Thoracic aorta (tissue), 2 donors: ENCODE measurements around the gene IL17REL. TPM values are rescaled to one million over a fixed set of nuclear protein-coding genes. Genes with fewer than 3 reads are reported as not detected.

ENCODE experiments used
- ATAC-seq: fragments of 150-250 bp; one replicate; pipeline ENCODE4 v1.8.0; 2017; ENCODE audit warnings: low read depth; ENCODE audit not compliant: insufficient number of reproducible peaks, low FRiP score
- DNase-seq: peaks from one replicate; pipeline ENCODE4 v3.0.0-alpha.2; 2020; ENCODE audit warnings: low spot score
- H3K27ac ChIP-seq, 2 donors: fragments of 200-600 bp; sonication (generic); 1 replicate in 1 of 2; 2 replicates in 1 of 2; pipeline ENCODE4 v1.5.1; 2016; ENCODE audit warnings: mild to moderate bottlenecking in 2 of 2, moderate library complexity in 2 of 2
- H3K27me3 ChIP-seq: fragments of 200-600 bp; sonication (generic); replicated peaks from 2 replicates; pipeline ENCODE4 v1.6.0; 2016; ENCODE audit warnings: mild to moderate bottlenecking; ENCODE audit not compliant: insufficient read depth
- H3K36me3 ChIP-seq: fragments of 200-600 bp; sonication (generic); one replicate; pipeline ENCODE4 v1.5.1; 2016
- H3K4me1 ChIP-seq, 2 donors: fragments of 200-600 bp; sonication (generic); 1 replicate in 1 of 2; 2 replicates in 1 of 2; pipeline versions ENCODE4 v1.5.1 to v1.6.0; 2016; ENCODE audit warnings: low read depth in 2 of 2, mild to moderate bottlenecking in 1 of 2; ENCODE audit not compliant: control insufficient read depth in 1 of 2
- H3K4me3 ChIP-seq: fragments of 200-600 bp; sonication (generic); 2 replicates; pipeline ENCODE4 v1.5.1; 2016; ENCODE audit warnings: mild to moderate bottlenecking
- H3K9me3 ChIP-seq: fragments of 200-600 bp; sonication (generic); 2 replicates; pipeline ENCODE4 v1.5.1; 2016
- total RNA-seq, 2 donors: library from RNA; depleted of rRNA; stranded (reverse); fragments of >200 nt; gene quantifications; one replicate each; pipeline versions ENCODE4 v1.1.0 to v1.2.3, GENCODE V29; 2016
- TF ChIP-seq, protein P1 (sequence below): fragments of 200-600 bp; sonication (generic); IDR thresholded peaks from one replicate; pipeline ENCODE4 v1.5.1; 2019; ENCODE audit warnings: antibody characterized with exemption

The IL17REL gene
- total RNA-seq, 2 donors from 2014 or later, result not detected

DNA sequence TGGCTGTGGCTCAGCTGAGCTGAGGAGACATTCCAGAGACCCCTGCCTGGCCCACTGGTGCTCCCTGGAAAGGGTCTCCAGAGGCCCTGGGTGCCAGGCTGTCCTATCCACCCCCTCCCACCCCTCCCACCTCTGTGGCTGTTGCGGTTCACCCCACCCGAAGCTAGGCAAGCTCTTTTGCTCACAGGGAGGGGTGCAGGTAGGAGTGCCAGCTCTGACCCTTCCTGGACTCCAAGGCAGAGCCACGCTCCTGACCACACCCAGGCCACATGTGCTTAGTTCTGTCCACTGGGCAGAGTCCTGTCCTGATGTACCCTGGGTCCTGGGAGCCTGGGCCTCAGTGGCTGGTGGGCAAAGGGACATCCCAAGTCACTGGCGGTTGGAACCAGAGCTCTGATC, 16.4 kb downstream of the IL17REL start:
- no peak overlapping the region for H3K27ac ChIP-seq
- H3K4me1 ChIP-seq, result no peaks in the 10 kb centered on the region
- DNase-seq, result no peak
- no peaks in the 10 kb centered on the region for H3K27me3 ChIP-seq
- peaks cover under 1% of the 10 kb centered on the region for H3K9me3 ChIP-seq
- TF ChIP-seq, protein P1, sequence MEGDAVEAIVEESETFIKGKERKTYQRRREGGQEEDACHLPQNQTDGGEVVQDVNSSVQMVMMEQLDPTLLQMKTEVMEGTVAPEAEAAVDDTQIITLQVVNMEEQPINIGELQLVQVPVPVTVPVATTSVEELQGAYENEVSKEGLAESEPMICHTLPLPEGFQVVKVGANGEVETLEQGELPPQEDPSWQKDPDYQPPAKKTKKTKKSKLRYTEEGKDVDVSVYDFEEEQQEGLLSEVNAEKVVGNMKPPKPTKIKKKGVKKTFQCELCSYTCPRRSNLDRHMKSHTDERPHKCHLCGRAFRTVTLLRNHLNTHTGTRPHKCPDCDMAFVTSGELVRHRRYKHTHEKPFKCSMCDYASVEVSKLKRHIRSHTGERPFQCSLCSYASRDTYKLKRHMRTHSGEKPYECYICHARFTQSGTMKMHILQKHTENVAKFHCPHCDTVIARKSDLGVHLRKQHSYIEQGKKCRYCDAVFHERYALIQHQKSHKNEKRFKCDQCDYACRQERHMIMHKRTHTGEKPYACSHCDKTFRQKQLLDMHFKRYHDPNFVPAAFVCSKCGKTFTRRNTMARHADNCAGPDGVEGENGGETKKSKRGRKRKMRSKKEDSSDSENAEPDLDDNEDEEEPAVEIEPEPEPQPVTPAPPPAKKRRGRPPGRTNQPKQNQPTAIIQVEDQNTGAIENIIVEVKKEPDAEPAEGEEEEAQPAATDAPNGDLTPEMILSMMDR, result no peak
- no peak for ATAC-seq
- H3K4me3 ChIP-seq, result no peak overlapping the region
- no peaks in the 10 kb centered on the region for H3K36me3 ChIP-seq

DNA sequence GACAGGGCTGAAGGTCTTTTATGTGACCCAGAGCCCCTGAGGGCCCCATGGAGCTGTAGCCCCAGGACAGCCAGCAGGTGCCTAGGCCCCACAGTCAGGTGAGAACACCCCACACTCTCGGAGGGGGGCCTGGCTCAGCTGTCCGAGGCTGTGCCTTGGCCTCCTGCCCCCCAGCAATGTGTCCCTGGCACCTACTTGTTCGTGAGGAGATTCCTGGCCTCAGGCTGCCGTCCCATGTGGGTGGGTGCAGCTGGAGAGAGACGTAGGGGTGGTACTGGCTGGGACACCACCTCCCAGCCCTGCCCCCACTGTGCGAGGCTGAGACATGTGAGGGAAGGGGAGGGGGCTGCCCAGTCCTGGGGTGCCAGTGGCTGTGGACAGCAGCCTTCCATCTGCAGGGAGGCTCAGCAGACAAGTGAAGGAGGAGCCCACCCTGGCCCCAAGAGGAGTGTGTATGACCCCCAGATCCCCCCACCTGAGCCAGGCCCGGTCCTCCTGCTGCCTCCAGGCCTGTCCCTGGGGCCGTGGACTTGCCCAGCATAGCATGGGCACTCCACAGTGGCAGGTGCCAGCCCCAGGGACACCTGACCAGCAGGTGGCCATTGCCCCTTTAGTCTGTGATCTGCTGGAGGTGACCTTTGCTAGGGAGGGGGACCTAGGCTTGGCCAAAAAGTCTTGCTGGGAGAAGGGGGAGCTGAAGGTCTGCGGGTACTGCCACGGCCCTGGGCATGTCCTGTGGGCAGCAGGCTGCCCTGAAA, 17.0 kb downstream of the IL17REL start:
- Histone ChIP-seq H3K36me3 (no peaks in the 10 kb centered on the region), H3K27ac (no peak overlapping the region), H3K9me3 (peaks cover 6% of the 10 kb centered on the region), H3K27me3 (no peaks in the 10 kb centered on the region), H3K4me1 (no peaks in the 10 kb centered on the region), H3K4me3 (no peak overlapping the region)
- TF ChIP-seq, protein P1, result no peak
- no peak for DNase-seq
- no peak for ATAC-seq

DNA sequence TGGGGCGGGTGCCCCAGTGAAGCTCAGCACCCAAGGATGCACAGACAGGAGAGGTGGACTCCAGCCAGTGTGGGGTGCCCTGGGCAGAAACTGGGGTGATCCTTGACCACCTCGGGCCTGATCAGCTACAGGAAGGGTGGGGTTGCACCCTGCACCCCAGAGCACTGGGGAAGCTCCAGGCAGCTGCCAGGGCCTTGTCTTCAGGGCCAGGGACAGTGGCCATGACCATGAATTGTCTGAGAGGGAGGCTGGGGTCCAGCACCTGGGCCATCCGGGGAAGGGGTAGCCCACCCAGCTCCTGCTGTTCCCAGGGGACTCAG, 17.6 kb downstream of the IL17REL start:
- H3K27ac ChIP-seq, result no peak overlapping the region

DNA sequence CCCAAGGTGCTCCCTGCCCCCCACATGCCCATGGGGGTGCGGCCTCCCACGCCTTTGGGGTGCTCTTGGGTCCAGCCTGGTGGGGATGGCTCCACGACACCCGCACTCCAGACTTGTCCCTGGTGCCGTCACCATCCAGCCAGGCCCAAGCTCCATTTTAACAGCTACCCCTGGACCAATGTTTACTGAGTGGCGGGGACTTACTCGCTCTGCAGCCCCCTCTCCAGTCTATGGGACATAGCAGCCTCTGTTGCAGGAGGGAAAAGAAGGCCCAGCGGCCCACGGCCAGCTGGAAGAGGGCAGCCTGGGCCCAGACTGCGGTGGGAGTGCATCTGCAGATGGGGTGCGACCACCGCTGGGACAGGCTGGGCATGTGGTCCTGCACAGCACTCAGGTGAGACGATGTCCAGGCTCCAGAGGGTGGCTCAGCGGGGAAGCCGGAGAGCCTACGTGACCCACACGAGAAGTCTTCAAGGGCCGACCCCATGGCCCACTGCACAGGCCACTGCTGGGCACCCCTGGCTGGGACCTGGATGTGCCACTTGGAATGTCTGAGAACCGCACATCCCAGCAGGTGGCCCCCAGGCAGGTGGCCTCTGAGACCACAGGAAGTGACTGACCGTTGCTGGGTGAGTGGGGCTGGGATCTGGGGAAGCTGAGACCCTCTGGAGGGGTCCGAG, 18.1 kb downstream of the IL17REL start:
- H3K27ac ChIP-seq, result no peak overlapping the region
- TF ChIP-seq, protein P1, result no peak
- no peaks in the 10 kb centered on the region for H3K36me3 ChIP-seq
- no peaks in the 10 kb centered on the region for H3K27me3 ChIP-seq
- H3K9me3 ChIP-seq, result peaks cover 6% of the 10 kb centered on the region
- H3K4me1 ChIP-seq, result no peaks in the 10 kb centered on the region
- no peak overlapping the region for H3K4me3 ChIP-seq
- no peak for DNase-seq
- ATAC-seq, result no peak

More for the DNA sequence above, 17.6 kb downstream of the IL17REL start:
- Histone ChIP-seq H3K27me3 (no peaks in the 10 kb centered on the region), H3K4me1 (no peaks in the 10 kb centered on the region), H3K9me3 (peaks cover 6% of the 10 kb centered on the region), H3K4me3 (no peak overlapping the region), H3K36me3 (no peaks in the 10 kb centered on the region)
- TF ChIP-seq, protein P1, result no peak
- DNase-seq (no peak), ATAC-seq (no peak)

- no peak for ATAC-seq
- Histone ChIP-seq H3K27ac (no peak overlapping the region), H3K4me1 (no peaks in the 10 kb centered on the region), H3K4me3 (no peak overlapping the region), H3K36me3 (no peaks in the 10 kb centered on the region), H3K9me3 (peaks cover 6% of the 10 kb centered on the region), H3K27me3 (no peaks in the 10 kb centered on the region)
- no peak for DNase-seq
- TF ChIP-seq, protein P1, result no peak
These were observed 18.8 kb downstream of the IL17REL start for GRCh38 chr22:49993649-49994360.
